ENCODE results near the gene CD300LG.

The CD300LG gene

GRCh38 chr17:43907998-43908721 lies 61.2 kb downstream of the CD300LG start:
- DNase-seq: peak; percentile 36

GRCh38 chr17:43909537-43910231 lies 62.7 kb downstream of the CD300LG start:
- DNase-seq: no peak

- no peak for DNase-seq
Observed at GRCh38 chr17:43911904-43912303, 64.9 kb downstream of the CD300LG start.

- DNase-seq: no peak
Observed at GRCh38 chr17:43912635-43913304, 65.8 kb downstream of the CD300LG start.
